Measurements from ENCODE around the gene PCMT1. TPM values are rescaled to one million over a fixed set of nuclear protein-coding genes. Genes with fewer than 3 reads are reported as not detected.
A peak's percentile ranks its signal among the peaks of the same experiment; 100 is the strongest.

Gene PCMT1
- total and polyA plus RNA-seq, 9 of the 15 experiments (the other 6 are each of a cell fraction or from before 2014, with no cell fraction given) = 217 to 541 (median 327) TPM

DNA sequence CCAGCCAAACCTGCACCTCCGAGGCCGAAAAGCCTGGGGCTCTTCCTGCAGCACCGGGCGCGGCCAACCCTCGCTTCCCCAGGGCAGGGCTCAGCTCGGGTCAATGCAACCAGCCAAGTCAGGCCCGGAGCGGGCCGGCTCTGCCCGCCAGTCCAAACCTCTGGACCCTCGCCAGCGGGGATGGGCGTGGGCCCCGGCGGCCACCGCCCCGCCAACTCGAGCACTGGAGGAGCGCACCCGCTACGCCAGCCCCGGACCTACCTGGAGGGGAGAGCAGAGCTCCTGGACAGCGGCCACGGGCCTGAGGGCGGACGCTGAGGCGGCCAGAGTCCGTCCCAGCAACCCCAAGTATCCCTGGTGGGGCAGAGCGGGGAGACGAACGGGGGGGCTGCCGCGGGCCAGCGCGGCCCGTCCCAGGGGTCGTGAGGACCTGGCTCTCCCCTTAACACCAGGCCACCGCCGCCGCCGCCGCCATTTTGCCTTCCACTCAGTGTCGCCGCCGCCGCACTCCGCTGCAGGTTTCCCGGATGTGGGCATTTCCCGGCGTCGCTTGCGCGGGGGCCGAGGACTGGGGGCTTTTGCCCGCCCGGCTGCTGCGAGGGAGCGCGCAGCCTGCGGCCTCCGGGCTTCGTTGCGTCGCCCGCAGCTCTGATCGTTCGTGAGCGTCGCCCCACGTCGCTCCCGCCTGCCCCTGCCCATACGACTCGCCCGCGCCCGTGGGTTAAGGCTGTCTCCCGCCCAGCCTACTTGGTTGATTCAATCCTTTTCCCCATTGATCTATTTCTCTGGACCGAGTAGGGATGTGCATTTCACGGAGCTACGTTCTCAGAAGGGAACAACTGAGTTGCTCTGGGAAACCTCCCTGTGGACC lies 31.7 kb upstream of the PCMT1 start, which contains the start of gene LATS1 (continued):
- TF ChIP-seq, protein P1, sequence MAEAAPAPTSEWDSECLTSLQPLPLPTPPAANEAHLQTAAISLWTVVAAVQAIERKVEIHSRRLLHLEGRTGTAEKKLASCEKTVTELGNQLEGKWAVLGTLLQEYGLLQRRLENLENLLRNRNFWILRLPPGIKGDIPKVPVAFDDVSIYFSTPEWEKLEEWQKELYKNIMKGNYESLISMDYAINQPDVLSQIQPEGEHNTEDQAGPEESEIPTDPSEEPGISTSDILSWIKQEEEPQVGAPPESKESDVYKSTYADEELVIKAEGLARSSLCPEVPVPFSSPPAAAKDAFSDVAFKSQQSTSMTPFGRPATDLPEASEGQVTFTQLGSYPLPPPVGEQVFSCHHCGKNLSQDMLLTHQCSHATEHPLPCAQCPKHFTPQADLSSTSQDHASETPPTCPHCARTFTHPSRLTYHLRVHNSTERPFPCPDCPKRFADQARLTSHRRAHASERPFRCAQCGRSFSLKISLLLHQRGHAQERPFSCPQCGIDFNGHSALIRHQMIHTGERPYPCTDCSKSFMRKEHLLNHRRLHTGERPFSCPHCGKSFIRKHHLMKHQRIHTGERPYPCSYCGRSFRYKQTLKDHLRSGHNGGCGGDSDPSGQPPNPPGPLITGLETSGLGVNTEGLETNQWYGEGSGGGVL (CRISPR knock-in tag; IDR thresholded peaks at IDR 0.05) = no peak
- TF ChIP-seq ETV5 (CRISPR knock-in tag; IDR thresholded peaks at IDR 0.05; ENCODE audit: low read depth) (peak; percentile 72; the same call in 1 of the 2 replicates), CEBPB (tag; IDR thresholded peaks at IDR 0.05) (no peak), ZNF175 (CRISPR knock-in tag; IDR thresholded peaks at IDR 0.05; ENCODE audit: low read depth) (0 out of 2 replicates have a peak, but pooled peaks have one; percentile 59), KLF6 (CRISPR knock-in tag; IDR thresholded peaks at IDR 0.05; ENCODE audit: borderline replicate concordance) (0 out of 2 replicates have a peak, but pooled peaks have one; percentile 50), E2F3 (CRISPR knock-in tag; IDR thresholded peaks at IDR 0.05) (no peak; the same call in 1 of the 2 replicates), ZNF699 (CRISPR knock-in tag; IDR thresholded peaks at IDR 0.05; ENCODE audit: insufficient replicate concordance) (no peak), CEBPG (CRISPR knock-in tag; IDR thresholded peaks at IDR 0.05) (peak; percentile 46; the same call in 1 of the 2 replicates), CEBPG (tag; conservative IDR thresholded peaks at IDR 0.05 in 1 of 2, IDR thresholded peaks at IDR 0.05 in 1 of 2) (no peak), MEF2A (IDR thresholded peaks at IDR 0.05; ENCODE audit: control insufficient read depth, low read depth, low read length) (no peak), ZNF695 (CRISPR knock-in tag; IDR thresholded peaks at IDR 0.05) (no peak), MEF2D (tag; conservative IDR thresholded peaks at IDR 0.05; ENCODE audit: low read depth) (no peak), NR2C1 (IDR thresholded peaks at IDR 0.05) (no peak), NR2C1 (tag; IDR thresholded peaks at IDR 0.05) (no peak)
- TF ChIP-seq, protein P2, sequence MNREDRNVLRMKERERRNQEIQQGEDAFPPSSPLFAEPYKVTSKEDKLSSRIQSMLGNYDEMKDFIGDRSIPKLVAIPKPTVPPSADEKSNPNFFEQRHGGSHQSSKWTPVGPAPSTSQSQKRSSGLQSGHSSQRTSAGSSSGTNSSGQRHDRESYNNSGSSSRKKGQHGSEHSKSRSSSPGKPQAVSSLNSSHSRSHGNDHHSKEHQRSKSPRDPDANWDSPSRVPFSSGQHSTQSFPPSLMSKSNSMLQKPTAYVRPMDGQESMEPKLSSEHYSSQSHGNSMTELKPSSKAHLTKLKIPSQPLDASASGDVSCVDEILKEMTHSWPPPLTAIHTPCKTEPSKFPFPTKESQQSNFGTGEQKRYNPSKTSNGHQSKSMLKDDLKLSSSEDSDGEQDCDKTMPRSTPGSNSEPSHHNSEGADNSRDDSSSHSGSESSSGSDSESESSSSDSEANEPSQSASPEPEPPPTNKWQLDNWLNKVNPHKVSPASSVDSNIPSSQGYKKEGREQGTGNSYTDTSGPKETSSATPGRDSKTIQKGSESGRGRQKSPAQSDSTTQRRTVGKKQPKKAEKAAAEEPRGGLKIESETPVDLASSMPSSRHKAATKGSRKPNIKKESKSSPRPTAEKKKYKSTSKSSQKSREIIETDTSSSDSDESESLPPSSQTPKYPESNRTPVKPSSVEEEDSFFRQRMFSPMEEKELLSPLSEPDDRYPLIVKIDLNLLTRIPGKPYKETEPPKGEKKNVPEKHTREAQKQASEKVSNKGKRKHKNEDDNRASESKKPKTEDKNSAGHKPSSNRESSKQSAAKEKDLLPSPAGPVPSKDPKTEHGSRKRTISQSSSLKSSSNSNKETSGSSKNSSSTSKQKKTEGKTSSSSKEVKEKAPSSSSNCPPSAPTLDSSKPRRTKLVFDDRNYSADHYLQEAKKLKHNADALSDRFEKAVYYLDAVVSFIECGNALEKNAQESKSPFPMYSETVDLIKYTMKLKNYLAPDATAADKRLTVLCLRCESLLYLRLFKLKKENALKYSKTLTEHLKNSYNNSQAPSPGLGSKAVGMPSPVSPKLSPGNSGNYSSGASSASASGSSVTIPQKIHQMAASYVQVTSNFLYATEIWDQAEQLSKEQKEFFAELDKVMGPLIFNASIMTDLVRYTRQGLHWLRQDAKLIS (CRISPR knock-in tag; IDR thresholded peaks at IDR 0.05) = no peak; the same call in 1 of the 2 replicates
- TF ChIP-seq, protein P3, sequence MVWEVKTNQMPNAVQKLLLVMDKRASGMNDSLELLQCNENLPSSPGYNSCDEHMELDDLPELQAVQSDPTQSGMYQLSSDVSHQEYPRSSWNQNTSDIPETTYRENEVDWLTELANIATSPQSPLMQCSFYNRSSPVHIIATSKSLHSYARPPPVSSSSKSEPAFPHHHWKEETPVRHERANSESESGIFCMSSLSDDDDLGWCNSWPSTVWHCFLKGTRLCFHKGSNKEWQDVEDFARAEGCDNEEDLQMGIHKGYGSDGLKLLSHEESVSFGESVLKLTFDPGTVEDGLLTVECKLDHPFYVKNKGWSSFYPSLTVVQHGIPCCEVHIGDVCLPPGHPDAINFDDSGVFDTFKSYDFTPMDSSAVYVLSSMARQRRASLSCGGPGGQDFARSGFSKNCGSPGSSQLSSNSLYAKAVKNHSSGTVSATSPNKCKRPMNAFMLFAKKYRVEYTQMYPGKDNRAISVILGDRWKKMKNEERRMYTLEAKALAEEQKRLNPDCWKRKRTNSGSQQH (CRISPR knock-in tag; IDR thresholded peaks at IDR 0.05) = peak; percentile 80; the same call in 1 of the 2 replicates
- TF ChIP-seq, protein P4, sequence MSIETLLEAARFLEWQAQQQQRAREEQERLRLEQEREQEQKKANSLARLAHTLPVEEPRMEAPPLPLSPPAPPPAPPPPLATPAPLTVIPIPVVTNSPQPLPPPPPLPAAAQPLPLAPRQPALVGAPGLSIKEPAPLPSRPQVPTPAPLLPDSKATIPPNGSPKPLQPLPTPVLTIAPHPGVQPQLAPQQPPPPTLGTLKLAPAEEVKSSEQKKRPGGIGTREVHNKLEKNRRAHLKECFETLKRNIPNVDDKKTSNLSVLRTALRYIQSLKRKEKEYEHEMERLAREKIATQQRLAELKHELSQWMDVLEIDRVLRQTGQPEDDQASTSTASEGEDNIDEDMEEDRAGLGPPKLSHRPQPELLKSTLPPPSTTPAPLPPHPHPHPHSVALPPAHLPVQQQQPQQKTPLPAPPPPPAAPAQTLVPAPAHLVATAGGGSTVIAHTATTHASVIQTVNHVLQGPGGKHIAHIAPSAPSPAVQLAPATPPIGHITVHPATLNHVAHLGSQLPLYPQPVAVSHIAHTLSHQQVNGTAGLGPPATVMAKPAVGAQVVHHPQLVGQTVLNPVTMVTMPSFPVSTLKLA (conservative IDR thresholded peaks at IDR 0.05) = peak; percentile 30 to 57; a peak in 3 of 4 replicates
